ENCODE measurements around the gene FBXO28.

The FBXO28 gene

GRCh38 chr1:224192082-224192788 is 78.3 kb downstream of the FBXO28 start:
- DNase-seq (ENCODE audit: low read depth), result no peak
- TF ChIP-seq, protein P1, sequence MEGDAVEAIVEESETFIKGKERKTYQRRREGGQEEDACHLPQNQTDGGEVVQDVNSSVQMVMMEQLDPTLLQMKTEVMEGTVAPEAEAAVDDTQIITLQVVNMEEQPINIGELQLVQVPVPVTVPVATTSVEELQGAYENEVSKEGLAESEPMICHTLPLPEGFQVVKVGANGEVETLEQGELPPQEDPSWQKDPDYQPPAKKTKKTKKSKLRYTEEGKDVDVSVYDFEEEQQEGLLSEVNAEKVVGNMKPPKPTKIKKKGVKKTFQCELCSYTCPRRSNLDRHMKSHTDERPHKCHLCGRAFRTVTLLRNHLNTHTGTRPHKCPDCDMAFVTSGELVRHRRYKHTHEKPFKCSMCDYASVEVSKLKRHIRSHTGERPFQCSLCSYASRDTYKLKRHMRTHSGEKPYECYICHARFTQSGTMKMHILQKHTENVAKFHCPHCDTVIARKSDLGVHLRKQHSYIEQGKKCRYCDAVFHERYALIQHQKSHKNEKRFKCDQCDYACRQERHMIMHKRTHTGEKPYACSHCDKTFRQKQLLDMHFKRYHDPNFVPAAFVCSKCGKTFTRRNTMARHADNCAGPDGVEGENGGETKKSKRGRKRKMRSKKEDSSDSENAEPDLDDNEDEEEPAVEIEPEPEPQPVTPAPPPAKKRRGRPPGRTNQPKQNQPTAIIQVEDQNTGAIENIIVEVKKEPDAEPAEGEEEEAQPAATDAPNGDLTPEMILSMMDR (IDR thresholded peaks at IDR 0.05; ENCODE audit: low read depth, low read length, missing control alignments), result no peak
- H3K4me3 ChIP-seq (ENCODE audit: low read depth, low read length), result no peak overlapping the region

DNA sequence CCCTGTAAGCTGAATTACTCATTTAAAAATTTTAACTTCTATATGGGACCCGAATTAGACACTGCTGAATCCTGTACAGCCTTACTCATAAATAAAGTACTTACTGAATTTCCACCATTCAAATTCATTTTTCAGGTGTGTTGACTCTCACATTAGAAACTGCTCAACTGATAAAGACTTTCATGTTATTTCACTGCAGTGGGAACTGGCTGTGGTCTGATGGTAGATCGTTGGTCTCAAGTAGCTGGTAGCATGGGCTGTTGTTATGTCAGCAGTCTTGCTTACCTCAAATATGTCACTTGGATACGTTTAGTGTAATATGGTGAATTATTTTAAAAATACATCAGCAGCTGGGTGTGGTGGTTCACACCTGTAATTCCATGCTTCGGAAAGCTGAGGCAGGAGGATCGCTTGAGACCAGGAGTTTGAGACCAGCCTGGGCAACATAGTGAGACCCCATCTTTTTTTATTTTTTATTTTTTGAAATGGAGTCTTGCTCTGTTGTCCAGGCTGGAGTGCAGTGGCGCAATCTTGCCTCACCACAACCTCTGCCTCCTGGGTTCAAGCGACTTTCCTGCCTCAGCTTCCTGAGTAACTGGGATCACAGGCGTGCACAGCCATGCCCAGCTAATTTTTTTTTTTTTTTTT is 79.5 kb downstream of the FBXO28 start:
- TF ChIP-seq, protein P1 (IDR thresholded peaks at IDR 0.05; ENCODE audit: low read depth, low read length, missing control alignments), result no peak
- no peak for DNase-seq (ENCODE audit: low read depth)
- no peak overlapping the region for H3K4me3 ChIP-seq (ENCODE audit: low read depth, low read length)

DNA sequence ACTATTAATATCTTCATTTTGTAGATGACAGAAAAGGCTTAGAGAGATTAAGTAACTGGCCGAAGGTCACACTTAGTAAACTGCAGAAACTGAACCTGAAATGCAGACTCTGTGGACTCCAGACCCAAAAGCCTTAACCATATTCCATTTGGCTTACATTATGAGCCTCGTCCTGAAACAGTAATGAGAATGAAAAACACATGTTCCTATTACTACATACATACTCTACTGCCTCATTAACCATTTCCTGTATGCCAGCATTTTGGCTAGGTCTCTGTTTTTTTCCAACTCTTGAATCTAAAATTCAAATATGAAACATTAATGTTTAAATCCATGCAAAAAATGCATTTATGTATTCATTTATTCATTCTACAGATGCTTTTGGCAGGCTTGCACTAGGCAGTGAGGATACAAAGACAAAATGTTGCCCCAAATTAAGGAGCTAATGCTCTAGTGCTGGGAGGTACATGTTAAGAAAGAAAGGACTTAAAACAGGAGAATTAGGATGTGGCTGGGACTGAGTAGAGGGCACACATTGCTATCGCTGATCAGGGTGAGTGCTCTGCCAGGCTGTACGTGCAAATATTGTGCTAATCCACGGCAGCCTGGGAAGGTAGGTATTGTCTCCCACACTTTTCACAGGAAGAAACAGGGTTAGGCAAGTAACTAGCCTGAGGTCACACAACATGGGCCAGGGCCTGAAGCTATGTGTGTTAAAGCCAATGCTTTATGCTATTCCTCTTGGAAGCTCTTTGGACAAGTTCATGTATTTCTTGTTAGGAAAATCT is 83.1 kb downstream of the FBXO28 start:
- TF ChIP-seq, protein P1 (IDR thresholded peaks at IDR 0.05; ENCODE audit: low read depth, low read length, missing control alignments), result no peak
- H3K4me3 ChIP-seq (ENCODE audit: low read depth, low read length), result no peak overlapping the region
- no peak for DNase-seq (ENCODE audit: low read depth)

DNA sequence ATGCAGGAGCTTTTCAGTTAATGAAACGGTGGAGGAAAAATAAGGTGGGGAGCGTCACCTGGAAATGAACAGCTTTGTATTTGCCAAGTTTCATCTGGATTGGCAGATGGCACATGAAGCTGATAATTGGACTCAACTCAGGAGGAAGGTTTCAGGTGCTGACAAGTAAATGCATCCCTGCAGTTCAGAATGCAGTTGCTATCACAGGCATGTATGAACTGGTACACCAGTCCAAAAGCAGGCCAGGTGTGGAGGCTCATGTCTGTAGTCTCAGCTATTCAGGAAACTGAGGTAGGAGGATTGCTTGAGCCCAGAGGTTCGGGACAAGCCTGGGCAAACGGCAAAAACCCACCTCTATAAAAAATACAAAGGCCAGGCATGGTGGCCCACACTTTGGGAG is 84.7 kb downstream of the FBXO28 start:
- TF ChIP-seq, protein P1 (IDR thresholded peaks at IDR 0.05; ENCODE audit: low read depth, low read length, missing control alignments), result no peak
- DNase-seq (ENCODE audit: low read depth), result no peak
- H3K4me3 ChIP-seq (ENCODE audit: low read depth, low read length), result no peak overlapping the region

- no peak for DNase-seq (ENCODE audit: low read depth)
- TF ChIP-seq, protein P1 (IDR thresholded peaks at IDR 0.05; ENCODE audit: low read depth, low read length, missing control alignments), result no peak
- no peak overlapping the region for H3K4me3 ChIP-seq (ENCODE audit: low read depth, low read length)
Measured at GRCh38 chr1:224199679-224200078, 85.8 kb downstream of the FBXO28 start.

- DNase-seq (ENCODE audit: low read depth), result no peak
- no peak overlapping the region for H3K4me3 ChIP-seq (ENCODE audit: low read depth, low read length)
- TF ChIP-seq, protein P1 (IDR thresholded peaks at IDR 0.05; ENCODE audit: low read depth, low read length, missing control alignments), result no peak
Measured at GRCh38 chr1:224201383-224201782, 87.5 kb downstream of the FBXO28 start.

All from GM12864 (cell line).